ENCODE data around the gene SNTB2. TPM values are rescaled to one million over a fixed set of nuclear protein-coding genes. Genes with fewer than 3 reads are reported as not detected.

Gene SNTB2
- total RNA-seq, 2 experiments from 2014 or later: 11.8 to 13.0 TPM

DNA sequence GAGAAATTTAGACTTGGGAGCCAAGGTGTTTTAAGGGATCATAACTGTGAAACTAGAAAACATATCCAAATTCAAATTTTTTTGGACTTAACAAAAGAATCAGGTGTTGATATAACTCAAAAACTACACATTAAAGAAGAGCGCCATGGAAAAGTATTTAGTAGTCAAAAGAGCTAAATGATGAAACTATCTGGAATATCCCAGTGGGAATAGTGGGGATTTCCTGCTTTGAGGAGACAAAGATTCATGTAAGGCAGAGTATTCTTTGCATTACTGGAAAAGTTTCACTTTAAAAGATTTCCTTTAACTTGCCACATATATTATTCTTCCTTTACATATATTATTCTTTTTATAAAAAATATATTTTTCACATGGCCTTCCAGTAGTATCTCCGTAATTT is 83.9 kb downstream of the SNTB2 start:
- CTCF ChIA-PET: interaction anchor here (1.1 to 1.7 kb wide), 2 partner anchors 114 to 121 kb away, joined by 4 read pairs; no protein-coding TSS in a partner anchor
- ATAC-seq: no peak
- POLR2A ChIA-PET: no interaction called here
- no peak for DNase-seq
- no peaks in the 10 kb centered on the region for H3K4me1 Mint-ChIP-seq (ENCODE audit: low read depth)
- H3K27ac Mint-ChIP-seq: no peak overlapping the region
- H3K4me3 Mint-ChIP-seq: no peak overlapping the region
- intact Hi-C loops (cut with micrococcal nuclease): no loop called here
- TF ChIP-seq, protein P1, sequence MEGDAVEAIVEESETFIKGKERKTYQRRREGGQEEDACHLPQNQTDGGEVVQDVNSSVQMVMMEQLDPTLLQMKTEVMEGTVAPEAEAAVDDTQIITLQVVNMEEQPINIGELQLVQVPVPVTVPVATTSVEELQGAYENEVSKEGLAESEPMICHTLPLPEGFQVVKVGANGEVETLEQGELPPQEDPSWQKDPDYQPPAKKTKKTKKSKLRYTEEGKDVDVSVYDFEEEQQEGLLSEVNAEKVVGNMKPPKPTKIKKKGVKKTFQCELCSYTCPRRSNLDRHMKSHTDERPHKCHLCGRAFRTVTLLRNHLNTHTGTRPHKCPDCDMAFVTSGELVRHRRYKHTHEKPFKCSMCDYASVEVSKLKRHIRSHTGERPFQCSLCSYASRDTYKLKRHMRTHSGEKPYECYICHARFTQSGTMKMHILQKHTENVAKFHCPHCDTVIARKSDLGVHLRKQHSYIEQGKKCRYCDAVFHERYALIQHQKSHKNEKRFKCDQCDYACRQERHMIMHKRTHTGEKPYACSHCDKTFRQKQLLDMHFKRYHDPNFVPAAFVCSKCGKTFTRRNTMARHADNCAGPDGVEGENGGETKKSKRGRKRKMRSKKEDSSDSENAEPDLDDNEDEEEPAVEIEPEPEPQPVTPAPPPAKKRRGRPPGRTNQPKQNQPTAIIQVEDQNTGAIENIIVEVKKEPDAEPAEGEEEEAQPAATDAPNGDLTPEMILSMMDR (IDR thresholded peaks at IDR 0.05): no peak
- H3K9me3 Mint-ChIP-seq: no peaks in the 10 kb centered on the region
- no peaks in the 10 kb centered on the region for H3K27me3 Mint-ChIP-seq
- peaks cover 3% of the 10 kb centered on the region for H3K36me3 Mint-ChIP-seq (ENCODE audit: low read depth)

DNA sequence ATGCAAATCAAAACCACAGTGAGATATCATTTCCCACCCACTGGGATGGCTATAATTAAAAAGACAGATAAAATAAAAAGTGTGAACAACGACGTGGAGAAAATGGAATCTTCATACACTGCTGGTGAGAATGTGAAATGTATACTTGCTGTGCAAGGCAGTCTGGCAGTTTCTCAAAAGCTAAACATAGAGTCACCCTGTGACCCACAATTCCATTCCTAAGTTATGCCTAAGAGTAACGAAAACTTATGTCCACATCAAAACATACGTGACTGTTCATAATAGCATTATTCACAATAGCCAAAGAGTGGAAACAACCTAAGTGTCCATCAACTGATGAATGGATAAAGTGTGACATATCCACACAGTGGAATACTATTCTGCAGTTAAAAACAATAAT is 86.0 kb downstream of the SNTB2 start:
- no peaks in the 10 kb centered on the region for H3K9me3 Mint-ChIP-seq
- no peak overlapping the region for H3K27ac Mint-ChIP-seq
- H3K36me3 Mint-ChIP-seq (ENCODE audit: low read depth): peaks cover 3% of the 10 kb centered on the region
- TF ChIP-seq, protein P1 (IDR thresholded peaks at IDR 0.05): no peak
- no peak overlapping the region for H3K4me3 Mint-ChIP-seq
- intact Hi-C loops (cut with micrococcal nuclease): no loop called here
- ATAC-seq: no peak
- H3K27me3 Mint-ChIP-seq: no peaks in the 10 kb centered on the region
- no peaks in the 10 kb centered on the region for H3K4me1 Mint-ChIP-seq (ENCODE audit: low read depth)
- ChIA-PET CTCF (no interaction called here), POLR2A (no interaction called here)
- no peak for DNase-seq

DNA sequence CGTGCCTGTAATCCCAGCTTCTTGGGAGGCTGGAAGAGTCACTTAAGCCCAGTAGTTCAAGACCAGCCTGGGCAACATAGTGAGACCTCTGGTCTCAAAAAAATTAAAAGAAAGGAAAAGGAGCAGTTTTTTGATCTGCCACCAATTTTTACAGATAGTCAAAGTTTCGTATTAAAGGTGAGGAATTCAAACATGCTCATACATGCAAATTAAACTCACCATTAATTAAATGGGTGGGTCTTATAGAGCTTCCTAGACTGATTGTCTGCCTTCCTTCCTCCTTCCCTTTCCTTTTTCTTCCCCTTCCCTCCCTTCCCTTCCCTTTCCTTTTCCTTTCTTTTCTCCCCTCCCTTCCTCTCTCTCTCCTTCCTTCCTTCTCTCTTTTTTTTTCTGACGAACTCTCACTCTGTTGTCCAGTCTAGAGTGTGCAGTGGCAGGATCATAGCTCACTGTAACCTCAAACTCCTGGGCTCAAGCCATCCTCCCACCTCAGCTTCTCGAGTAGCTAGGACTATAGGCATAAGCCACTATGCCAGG is 87.8 kb downstream of the SNTB2 start:
- H3K4me3 Mint-ChIP-seq: no peak overlapping the region
- DNase-seq (no peak), ATAC-seq (no peak)
- H3K9me3 Mint-ChIP-seq: no peaks in the 10 kb centered on the region
- H3K27ac Mint-ChIP-seq: no peak overlapping the region
- TF ChIP-seq, protein P1 (IDR thresholded peaks at IDR 0.05): no peak
- peaks cover 3% of the 10 kb centered on the region for H3K36me3 Mint-ChIP-seq (ENCODE audit: low read depth)
- ChIA-PET CTCF (interaction anchor here (2.2 kb wide), 1 partner anchor 10 kb away, joined by 6 read pairs; no protein-coding TSS in a partner anchor), POLR2A (interaction anchor here (0.7 kb wide), 1 partner anchor 706 kb away, joined by 3 read pairs; no protein-coding TSS in a partner anchor)
- no peaks in the 10 kb centered on the region for H3K27me3 Mint-ChIP-seq
- intact Hi-C loops (cut with micrococcal nuclease): no loop called here
- no peaks in the 10 kb centered on the region for H3K4me1 Mint-ChIP-seq (ENCODE audit: low read depth)

DNA sequence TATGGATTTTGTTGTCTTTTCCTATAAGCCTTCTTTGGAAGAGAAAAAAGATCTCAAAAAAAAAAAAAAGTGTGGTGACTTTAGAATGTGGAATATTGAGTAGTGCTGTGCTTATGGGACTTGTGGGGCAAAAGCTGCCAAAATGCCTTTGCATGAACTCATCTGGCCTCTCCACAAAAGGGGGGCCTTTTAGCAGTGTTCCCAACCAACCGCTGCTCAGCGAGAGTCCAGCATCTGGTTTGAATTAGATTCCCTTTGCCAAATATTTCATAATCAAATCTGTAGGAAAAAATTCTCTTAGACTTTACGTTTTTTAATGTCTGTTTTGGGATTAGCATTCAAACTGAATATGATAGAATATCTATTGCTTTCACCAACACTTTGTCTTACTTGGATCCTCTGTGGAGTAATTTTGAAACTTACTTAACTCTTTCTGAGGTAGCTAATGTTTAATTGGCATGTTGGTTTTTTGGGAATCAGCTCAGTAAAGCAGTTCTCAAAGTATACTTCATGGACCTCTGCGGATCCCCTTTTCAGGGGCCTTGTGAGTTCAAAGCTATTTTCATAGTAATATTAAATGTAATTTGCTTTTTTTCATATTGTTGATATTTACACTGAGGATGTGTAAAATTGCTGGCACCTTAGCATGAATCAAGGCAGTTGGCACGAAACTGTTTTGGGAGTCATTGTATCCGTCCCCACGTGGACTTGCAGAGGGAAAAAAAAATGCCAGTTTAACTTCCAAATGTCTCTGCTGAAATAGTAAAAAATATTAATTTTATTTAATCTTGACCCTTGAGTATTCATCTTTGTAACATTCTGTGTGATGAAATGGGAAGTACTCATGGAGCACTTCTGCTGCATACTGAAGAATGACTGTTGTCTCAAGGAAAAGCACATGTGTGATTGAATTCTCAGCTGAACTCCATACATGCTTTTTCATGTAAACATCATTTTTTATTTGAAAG is 89.5 kb downstream of the SNTB2 start:
- Mint-ChIP-seq H3K4me3 (no peak overlapping the region), H3K36me3 (ENCODE audit: low read depth) (no peaks in the 10 kb centered on the region), H3K9me3 (no peaks in the 10 kb centered on the region), H3K27me3 (no peaks in the 10 kb centered on the region), H3K27ac (no peak overlapping the region), H3K4me1 (ENCODE audit: low read depth) (no peaks in the 10 kb centered on the region)
- intact Hi-C loops (cut with micrococcal nuclease): no loop called here
- ATAC-seq: no peak
- CTCF ChIA-PET: interaction anchor here (0.7 to 2.0 kb wide), 5 partner anchors 9 to 1508 kb away, joined by 3 to 7 read pairs (median 4); no protein-coding TSS in a partner anchor
- no peak for DNase-seq
- TF ChIP-seq, protein P1 (IDR thresholded peaks at IDR 0.05): no peak
- POLR2A ChIA-PET: interaction anchor here (1.0 kb wide), 1 partner anchor 140 kb away, joined by 3 read pairs; no protein-coding TSS in a partner anchor

Data from activated CD8-positive, alpha-beta T cell treated with anti-CD3 and anti-CD28 coated beads for 36 hours (primary cell).